NCI-H1092 treated with DMSO at 0.1 percent for 48 hours (cell line): Measurements from ENCODE around the gene LTBP2.
"Not testable (repeated sequence)": the region's sequence is repeated elsewhere in the genome, so short reads cannot be mapped to it uniquely, and the experiment has no call there.

Source experiments
- DNase-seq: peaks from one replicate; lab custom pipeline; 2025; lab: John Stamatoyannopoulos, UW

Gene LTBP2

GRCh38 chr14:74482571-74482970 lies 129.5 kb downstream of the LTBP2 start:
- no peak for DNase-seq

- DNase-seq: no peak
These were observed 132.0 kb downstream of the LTBP2 start for GRCh38 chr14:74480046-74480445.

GRCh38 chr14:74478996-74479635 lies 132.9 kb downstream of the LTBP2 start:
- DNase-seq: peak; percentile 11

DNA sequence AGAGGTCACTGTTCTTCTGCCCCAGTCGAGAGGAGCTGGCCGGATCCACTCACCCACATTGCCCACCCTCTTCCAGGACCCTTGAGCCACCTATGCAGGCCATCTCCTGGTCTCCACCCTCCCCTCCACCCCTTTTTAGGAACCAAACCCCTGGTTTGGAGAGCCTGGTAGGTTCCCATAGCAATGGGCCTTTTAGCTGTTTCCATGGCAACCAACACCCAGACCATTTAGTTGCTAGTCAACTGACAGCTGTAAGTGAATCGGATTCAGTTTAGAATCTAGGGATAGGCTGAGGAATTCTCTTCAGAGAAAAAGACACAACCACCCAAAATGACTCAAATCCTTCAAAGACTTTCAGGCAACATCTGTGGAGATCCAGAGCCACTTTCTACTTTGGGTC lies 135.4 kb downstream of the LTBP2 start:
- no peak for DNase-seq

- DNase-seq: no peak
These were observed 135.9 kb downstream of the LTBP2 start for GRCh38 chr14:74476107-74476506.

GRCh38 chr14:74475678-74476077 lies 136.4 kb downstream of the LTBP2 start:
- no peak for DNase-seq

GRCh38 chr14:74474376-74474775 lies 137.7 kb downstream of the LTBP2 start:
- no peak for DNase-seq

DNA sequence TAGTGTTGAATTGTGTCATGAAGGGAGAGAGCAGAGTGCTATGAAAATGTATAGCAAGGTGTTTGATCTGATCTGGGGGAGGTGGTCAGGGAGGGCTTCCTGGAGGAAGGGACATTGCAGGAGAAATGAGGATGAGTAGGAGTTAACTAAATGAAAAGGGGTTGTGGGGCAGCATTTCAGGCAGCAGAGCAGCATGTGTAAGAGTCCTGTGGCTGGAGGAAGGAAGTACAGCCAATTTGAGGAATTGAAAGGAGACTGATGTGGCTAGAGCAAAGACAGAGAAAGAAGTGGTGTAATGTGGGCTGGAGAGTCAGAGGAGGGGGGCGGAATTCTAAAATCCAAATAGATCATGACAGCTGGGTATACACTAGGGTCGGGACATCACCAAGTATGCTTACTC lies 139.4 kb downstream of the LTBP2 start:
- no peak for DNase-seq

DNA sequence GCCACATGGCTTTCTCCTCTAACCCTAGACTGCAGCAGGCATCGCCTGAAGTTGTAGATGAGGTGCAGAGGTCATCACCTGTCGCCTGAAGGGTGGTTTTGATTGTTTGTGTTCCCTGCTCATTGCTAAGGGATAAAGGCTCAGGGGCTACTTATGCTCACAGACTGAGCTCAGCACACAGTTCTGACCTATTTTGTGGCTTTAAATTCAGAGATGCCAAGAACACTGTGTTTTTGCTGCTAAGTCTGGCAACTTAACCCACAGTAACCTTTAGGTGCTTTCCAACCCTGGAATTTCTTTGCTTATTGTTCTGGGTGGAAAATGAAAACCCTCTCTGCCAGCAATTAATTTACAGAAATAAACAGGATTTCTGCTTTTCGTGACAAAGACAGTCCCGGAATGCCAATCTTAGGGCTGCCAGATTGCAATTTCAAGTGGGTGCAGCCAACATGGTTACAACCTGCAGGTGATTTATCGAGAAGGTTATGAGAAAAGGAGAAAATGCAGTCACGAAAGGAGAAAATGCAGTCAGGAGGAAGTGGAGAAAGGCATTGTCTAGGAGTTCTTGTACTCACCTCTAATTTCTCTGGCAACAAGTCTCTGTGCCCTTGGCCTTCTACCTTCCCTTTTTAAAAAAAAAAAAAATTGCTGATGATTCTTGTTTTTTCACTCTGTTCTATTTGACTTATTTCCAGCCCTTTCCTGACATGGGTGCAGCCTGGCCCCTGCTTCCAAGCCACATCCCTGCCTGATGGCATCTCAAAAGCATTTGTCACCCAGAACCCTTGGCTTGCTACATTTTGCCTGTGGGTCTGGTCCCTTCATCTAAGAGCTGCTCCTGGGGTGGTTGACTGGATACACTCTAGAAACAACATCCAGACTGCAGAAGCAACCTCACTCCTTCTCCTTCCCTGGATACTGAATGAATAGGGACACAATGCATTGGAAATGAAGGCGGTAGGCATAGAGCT lies 142.2 kb downstream of the LTBP2 start:
- no peak for DNase-seq

DNA sequence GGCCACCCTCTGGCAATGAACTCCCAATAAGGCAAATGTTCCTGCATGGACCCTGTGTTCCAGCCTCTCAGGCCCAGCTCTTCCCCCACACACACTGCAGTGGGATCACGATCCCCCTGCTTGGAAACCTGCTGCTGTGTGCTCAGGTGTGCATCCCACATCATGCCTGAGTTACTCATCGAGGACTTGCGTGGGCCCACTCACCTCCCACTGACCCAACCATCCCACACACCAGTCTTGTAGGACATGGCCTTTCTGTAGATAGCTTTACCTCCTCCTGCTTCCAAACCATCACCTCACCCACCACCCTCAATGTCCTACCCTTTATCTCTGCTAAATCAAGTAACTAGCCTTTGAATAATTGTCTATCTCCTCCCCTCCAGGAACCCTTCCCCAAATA lies 143.5 kb downstream of the LTBP2 start:
- DNase-seq: no peak

- no peak for DNase-seq
These were observed 146.7 kb downstream of the LTBP2 start for GRCh38 chr14:74465335-74465734.

- no peak for DNase-seq
These were observed 147.3 kb downstream of the LTBP2 start for GRCh38 chr14:74464785-74465184.

GRCh38 chr14:74463697-74464096 lies 148.3 kb downstream of the LTBP2 start:
- DNase-seq: no peak

DNA sequence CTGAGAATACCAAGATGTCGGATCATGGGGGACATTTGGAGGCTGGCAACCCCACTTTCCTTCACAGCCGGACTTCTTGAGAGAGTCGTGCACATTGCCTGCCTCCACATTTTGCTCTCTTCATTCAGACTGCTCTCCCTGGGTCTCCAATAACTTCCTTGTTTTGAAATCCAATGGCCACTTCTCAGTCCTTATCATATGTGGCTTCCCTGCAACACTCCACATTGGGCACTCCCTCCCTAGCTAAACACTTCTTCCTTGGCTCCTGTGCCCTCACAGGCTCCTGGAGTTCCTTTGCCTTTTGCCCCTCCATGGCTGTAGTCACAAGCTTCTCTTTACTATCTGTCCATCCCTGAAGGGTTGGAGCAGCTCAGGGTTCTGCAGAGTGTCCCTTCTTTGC lies 149.0 kb downstream of the LTBP2 start:
- no peak for DNase-seq

- no peak for DNase-seq
These were observed 152.1 kb downstream of the LTBP2 start for GRCh38 chr14:74459976-74460375.

DNA sequence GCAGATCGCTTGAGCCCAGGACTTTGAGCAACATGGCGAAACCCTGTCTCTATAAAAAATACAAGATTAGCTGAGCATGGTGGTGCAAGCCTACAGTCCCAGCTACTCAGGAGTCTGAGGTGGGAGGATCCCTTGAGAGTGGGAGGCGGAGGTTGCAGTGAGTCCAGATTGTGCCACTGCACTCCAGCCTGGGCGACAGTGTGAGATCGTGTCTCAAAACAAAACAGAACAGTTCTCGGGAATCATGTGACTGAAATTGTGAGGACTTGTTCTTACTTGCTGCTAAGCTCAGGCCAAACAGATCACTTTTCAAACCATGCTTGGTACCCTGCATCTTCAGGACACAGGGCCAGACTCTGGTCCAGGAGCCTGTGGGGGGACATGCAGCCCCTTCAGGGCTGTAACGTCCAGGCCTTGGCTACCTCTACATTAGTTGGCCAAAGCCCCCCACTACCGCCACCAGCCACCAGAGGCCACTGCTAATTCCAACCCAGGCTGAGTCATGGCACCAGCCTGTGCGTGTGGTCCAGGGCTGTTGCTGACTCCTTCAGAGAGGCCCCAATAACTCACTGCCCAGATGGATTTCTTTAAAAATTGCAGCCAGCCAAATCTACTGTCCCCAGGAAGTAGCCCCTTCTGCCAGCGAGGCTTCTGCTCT lies 152.6 kb downstream of the LTBP2 start:
- no peak for DNase-seq

DNA sequence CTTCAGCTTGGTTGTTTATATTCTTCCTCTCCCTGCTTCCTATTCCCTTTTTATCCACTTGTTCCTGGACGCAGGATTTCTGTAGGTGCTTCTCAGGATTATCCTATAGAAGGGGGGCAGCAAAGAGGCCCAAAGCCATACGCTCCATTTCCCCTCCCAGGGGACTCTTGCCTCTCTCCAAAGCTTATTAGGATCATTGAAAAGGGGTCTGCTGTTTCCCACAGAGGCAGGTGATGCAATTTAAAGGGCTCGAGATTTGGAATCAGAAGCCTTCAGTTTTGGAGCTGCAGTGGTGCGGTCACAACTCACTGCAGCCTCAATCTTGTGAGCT lies 154.5 kb downstream of the LTBP2 start:
- DNase-seq: no peak

DNA sequence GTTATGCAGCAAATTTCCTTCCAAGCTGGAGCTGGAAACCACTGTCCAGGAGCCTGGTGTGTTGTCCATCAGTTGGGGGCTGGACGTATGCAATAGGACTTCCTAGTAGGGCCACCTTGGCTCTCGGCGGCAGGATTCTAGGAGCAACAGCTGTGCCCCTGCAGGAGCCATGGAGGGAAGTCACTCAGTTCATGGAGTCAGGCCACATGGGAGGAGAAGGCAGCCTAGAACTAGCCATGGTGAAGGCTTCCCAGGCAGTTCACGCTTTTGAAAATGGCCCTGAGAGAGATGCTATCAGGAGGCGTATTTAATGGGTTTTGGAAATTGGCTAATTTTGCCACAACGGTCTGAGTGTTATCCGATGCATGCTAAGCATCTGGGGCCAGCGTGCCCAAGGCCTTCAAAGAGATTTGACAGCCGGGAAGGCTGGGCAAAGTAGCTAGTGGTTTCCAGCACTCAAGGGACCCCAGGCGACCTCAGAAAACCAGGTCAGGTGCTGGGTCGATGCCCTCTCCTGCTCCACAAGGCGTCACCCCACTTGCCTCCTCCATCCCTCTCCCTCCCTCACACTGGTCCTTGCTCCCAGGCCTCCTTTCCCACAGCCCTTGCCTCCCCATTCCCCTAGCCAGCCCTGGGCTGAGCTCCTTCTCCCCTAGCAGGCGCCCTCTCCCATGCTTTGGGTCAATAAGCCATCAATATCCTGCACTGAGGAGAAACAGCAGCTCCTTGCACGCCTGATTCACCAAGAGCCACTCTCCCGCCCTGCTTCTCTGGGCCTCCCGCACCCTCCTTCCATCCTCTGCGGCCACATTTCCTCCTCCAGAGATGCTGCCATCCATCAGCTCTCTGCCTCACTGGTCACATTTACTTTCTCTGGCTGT lies 155.1 kb downstream of the LTBP2 start:
- DNase-seq: no peak

- DNase-seq: not testable (repeated sequence)
These were observed 157.6 kb downstream of the LTBP2 start for GRCh38 chr14:74454397-74454796.
